SH-SY5Y (cell line): Measurements from ENCODE around the gene GALNT18.

ENCODE experiments used
- GATA2 ChIP-seq: IDR thresholded peaks from 2 replicates; pipeline ENCODE4 v1.6.1; 2011; ENCODE audit warnings: mild to moderate bottlenecking, low read depth, low read length
- GATA3 ChIP-seq: IDR thresholded peaks from 2 replicates; pipeline ENCODE4 v1.6.1; 2011; ENCODE audit warnings: low read depth, mild to moderate bottlenecking, low read length, moderate library complexity

DNA sequence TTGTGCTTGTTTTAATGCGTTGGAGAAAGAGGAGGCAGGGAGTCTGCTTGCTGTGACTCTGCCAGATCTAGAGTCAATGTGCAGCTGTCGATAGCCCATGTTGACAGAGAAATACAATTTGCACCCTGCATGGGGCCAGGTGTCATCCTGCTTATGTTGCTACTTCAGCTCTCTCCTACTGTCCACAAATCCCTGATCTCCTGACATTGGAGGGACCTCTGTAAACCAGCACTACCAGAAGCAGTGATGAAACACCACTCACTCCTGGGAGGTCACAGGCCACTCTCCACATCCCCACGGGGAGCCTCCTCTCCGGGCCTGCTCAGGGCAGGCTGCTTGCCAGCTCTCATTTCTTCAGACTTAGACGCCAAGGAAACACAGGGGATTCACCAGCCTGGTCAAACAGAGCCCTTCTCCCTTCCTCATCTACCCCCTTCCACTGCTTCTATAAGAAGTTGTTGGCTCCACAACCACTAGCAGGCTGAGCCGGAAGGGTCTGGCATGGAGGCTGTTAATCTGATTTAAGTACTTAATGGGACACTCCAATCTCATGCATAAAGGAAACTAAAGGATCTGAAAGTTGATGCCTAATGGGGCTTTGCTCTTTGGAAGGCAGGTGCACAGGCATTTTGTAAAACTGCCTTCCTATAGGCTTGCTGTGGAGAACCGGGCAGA lies 238.8 kb downstream of the GALNT18 start:
- TF ChIP-seq GATA3: no peak
- no peak for TF ChIP-seq GATA2
